GM21528 (cell line): Measurements from ENCODE around the gene DPEP2.

Source experiments
- ATAC-seq: cut with Tn5 transposase; IDR thresholded peaks from one replicate; pipeline ENCODE4 v1.9.1; 2021; ENCODE audit warnings: mild to moderate bottlenecking, moderate library complexity; ENCODE audit not compliant: unreplicated experiment, low FRiP score

The DPEP2 gene

GRCh38 chr16:67959536-67960329 is 39.6 kb downstream of the DPEP2 start:
- no peak for ATAC-seq

DNA sequence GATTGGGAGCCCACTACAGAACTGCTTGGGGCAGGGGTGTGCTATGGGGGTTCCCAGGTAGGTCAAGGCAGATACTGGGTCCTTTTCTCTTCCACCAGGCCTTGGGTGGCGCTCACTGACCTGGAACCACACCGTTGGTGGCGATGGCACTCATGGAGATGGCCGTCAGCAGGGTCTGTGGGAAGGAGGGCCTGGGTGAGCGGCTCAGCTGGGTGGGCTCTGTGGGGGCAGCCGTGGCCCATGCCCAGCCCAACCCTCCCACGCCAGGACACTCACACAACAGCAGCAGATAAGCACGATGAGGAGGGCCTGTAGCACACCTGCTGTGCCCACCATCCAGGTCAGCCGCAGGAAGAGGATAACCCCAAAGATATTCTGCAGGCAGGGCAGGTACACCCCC is 41.7 kb downstream of the DPEP2 start:
- no peak for ATAC-seq

DNA sequence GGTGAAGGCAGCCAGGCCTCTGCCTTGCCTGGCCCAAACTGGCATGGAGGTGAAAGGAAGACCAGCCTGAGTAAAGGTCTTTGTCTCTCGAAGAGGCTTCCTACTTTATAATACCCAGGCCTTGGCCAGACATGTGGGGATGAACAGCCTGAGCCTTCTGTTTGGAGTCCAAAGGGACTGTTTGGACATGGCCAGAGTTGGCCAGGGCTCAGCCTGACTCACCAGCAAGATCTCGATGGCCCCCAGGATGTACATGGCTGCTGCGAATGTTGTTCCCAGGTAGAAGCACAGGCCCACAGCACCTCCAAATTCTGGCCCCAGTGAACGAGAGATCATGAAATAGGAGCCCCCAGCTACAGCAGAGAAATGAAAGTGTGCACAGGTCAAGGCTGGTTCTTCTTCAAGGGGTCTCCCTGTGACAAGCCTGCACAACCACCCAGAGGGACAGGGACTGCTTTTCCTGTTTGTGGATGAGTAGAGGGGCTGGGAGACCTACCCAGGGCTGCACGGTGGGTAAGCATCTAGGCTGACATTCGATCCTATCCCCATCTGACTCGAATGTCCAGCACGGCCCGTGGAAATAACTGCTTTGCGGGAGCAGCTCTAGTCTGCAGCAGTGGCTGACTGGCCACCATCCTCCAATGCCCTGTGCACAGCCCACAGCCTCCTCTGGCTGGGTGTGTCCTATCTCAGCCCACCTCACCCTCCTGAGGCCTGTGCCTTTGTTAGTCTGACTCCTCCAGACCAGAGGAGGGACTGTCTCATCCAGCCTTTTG is 44.7 kb downstream of the DPEP2 start:
- ATAC-seq = no peak

- no peak for ATAC-seq
Measured at GRCh38 chr16:67953641-67954375, 45.5 kb downstream of the DPEP2 start.

- no peak for ATAC-seq
Measured at GRCh38 chr16:67951485-67951884, 47.8 kb downstream of the DPEP2 start.

DNA sequence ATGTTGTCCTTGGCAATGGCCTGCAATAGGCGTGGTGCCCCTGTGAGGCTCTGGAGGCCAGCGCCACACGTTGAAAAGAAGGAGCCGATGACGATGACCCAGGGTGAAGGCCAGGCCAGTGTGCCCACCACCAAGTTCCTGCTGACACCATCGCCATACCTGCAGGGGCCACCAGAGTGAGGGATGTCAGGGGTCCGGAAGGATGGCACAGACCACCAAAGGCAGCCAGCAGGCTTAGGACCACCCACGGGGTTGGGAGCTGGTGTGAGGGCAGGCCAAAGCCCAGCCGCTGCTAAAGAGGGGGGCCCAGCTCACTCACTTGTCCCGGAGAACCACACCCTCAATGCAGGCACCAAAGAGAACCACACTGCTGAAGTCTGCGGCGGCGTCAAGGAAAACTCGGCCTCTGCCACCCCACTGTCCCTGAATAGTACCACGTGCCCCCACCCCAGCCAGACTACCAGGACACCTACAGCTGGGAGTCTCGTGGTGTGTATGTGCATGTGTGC is 48.9 kb downstream of the DPEP2 start:
- no peak for ATAC-seq

GRCh38 chr16:67949645-67950044 is 49.6 kb downstream of the DPEP2 start:
- ATAC-seq = no peak

DNA sequence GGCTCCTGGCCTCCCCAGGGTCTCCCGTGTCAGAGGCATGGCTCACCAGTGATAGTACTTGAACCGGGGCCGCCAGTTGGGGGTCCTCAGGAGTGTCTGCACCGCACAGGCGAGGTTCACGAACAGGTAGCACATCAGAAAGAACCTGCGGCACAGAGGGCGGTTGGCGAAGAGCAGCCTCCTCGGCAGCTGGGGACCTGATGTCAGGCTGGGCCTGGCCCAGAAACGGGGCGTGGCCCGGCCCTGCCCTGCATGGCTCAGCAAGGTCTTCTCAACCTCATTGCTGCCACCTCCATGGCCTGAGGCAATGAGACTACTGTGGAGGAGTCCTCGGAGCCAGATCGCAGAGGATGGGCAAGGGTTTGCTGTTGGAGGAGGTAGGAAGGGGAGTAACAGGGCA is 51.3 kb downstream of the DPEP2 start:
- no peak for ATAC-seq

DNA sequence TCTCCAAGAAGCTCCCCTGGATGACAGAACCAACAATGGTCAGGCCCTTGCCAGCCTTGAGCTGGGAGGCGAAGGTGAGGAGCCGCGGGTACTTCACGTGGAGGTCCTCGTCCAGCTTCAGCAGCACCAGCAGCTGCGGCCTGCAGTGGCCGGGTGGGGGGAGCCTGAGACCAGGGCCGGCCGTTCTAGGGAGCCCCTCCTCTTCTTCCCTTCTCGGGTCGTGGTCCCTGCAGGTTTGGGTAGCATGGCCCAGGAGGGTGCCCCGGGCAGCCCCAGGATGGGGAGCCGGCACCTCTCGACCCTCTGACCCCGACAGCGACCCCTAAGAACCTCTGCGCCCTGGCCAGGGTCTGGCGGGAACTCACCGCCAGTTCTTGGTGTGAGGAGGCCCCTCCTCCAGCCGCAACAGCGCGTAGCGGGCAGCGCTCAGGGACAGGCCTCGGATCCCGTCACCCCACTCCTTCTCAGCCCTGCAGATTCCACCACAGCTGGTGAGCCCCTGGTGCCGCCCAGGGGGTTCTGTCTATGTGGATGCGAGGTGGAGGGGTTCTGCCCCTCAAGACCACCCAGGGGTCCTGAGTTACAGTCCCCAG is 52.2 kb downstream of the DPEP2 start:
- ATAC-seq = no peak

GRCh38 chr16:67946128-67946569 is 53.1 kb downstream of the DPEP2 start:
- ATAC-seq = no peak

DNA sequence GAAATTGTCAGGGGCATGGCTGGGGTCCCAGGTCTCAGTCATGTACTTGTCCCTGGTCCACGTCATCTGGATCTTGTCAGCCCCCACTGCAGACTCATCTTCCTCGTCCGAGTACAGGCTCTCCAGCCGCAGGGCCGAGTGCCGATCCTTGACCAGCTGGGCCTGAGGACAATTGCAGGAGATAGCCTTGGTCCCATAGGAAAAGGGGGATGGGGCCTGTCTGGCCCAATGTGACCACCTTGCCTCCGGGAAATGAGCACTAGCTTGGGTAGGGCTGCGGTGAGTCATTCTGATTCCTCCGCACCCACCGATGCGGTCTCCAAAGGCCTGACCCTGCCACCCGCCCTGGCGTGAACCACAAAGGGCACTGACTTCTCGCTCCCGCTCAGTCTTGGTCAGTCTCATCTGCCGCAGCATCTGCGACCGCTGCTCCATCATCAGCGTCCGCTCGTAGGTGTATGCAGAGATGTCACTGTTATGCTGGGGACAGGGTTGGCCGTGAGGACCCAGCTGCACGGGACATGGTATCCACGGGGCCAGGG is 53.8 kb downstream of the DPEP2 start:
- no peak for ATAC-seq

DNA sequence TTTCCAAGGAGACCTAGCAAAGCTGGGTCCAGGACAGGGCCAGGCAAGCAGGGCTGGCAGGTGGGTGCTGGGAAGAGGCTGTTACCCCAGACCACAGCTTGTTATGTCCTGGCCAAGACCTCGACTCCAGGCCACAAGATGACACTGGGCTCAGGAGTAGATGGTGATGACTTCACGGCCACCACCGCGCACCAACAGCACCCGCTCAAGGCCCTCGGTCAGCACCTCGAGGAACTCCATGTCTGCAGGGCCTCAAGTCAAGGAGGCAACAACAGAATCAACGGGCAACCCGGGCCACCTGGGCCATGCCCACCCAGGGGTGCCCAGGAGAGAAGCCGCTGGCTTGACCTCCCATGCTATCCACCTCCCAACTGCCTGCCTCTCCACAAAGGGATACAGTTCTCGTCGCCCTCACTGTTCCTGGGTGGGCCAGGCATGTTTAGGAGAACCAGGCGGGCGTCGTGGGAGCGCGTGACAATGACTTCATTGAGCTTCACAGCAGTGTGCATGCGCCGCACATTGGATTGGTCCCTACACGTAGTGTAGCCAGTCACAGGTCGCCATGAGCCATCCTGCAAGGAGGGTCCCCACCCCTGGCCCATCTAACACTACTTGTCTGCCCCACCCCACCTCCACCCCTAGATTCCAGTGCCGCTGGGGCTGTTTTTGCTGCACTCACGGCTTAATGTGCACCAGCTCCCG is 54.4 kb downstream of the DPEP2 start:
- no peak for ATAC-seq

DNA sequence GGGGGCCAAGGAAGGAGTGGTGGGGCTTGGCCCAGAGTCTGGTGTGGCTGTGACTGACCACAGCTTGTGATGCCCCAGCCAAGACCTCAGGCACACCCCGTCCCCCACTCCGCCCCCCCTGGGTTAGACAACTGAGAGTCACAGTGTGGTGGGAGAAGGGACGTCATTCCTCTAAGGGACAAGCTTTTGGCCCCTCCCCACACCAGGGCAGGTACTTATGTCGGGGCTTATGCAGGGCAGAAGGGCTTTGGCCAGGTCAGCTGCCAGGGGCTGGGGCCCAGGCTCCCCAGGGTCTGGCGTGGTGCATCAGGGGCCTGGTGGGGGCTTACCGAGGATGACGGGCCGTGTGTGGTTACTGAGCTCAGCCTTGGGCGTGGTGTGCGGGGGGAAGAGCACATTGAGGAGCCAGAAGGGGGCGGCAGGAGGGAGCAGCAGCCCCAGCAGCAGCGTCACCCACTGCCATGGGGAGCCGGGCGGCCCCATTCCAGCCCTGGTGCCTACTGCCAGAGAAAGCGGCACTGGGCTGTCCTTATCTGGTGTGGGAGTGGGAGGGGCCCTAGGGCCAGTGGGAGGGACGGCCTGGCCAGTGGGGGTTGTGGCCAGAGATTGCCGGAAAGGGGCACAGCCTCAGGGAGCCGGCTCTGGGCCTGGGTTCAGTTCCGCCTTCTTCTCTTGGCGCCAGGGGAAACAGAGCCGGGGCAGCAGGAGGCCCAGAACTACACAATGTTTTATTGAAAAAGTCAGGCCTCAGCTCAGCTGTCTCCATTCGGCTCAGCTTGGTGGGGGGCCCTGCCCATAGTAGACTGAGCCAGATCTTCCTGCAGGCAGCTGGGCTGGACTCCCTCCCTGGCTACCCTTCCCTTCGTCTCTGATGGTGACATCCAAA is 55.4 kb downstream of the DPEP2 start, which contains the start of gene LCAT:
Gene LCAT, minus strand, starts transcription at position 502 of the 886 bp plus-strand sequence. Its CDS starts 19 bp downstream, at position 483.
- no peak for ATAC-seq

GRCh38 chr16:67943256-67943618 is 56.0 kb downstream of the DPEP2 start:
- ATAC-seq = no peak

DNA sequence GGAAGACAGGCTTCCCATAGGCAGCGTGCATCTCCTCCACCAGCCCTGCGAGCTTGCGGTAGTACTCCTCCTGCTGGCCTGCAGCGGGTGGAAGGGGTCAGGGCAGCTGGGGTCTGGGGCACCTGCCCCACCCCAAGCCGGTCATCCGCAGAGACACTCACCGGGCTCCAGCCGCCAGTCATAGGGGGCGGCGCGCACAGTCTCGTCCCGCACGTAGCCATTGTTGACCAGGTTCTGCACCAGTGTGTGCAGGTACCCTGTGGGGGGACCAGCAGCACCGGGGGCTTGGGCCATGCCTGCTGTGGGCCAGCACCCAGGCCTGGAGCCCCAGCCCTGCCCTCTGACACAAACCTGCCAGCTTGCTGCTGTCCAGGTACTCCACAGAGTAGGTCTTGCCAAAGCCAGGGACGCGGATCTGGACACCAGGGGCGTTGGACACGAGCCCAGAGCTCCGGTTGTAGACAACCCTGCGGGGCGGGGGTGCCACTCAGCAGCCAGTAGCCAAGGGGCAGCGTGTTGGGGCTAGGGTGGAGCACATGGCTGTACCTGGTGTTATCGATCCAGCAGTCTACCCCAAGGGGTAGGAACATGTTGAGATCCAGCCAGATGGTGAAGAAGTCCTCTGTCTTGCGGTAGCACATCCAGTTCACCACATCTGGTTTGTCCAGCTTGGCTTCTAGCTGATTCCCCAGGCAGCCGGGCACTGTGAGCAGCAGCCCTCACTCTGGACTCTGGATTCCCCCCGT is 56.6 kb downstream of the DPEP2 start:
- no peak for ATAC-seq

DNA sequence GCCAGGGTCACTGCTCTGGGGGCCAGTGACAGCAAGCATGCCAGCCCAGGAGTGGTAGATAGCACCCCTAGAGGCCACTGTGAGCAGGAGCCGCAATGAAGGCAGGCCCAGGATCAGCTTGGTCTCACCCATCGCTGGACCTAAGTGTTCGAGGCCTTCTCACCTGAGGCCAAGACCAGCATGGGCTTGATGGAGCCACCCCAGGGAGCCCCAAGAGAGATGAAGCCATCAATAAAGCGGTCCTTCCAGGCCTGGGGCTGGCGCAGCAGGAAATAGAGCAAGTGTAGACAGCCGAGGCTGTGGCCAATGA is 57.1 kb downstream of the DPEP2 start:
- no peak for ATAC-seq

- ATAC-seq = no peak
Measured at GRCh38 chr16:67941469-67942199, 57.6 kb downstream of the DPEP2 start.
